Activated CD8-positive, alpha-beta memory T cell treated with anti-CD3 and anti-CD28 coated beads, Interleukin-2, amount 50 U/mL, for 24 hours (primary cell): ENCODE results near the gene TTC31.
A peak's percentile ranks its signal among the peaks of the same experiment; 100 is the strongest.
"Not testable (repeated sequence)": the region's sequence is repeated elsewhere in the genome, so short reads cannot be mapped to it uniquely, and the experiment has no call there.

Experiments used
- DNase-seq: peaks from one replicate; pipeline ENCODE4 v3.0.0-alpha.2; 2020; ENCODE audit errors: extremely low read depth

Gene TTC31

GRCh38 chr2:74457129-74457548 is 25.7 kb upstream of the TTC31 start:
- DNase-seq: no peak

- DNase-seq: peak; percentile 61
Observed at GRCh38 chr2:74457549-74458131, 25.2 kb upstream of the TTC31 start.

GRCh38 chr2:74458132-74458937 is 24.5 kb upstream of the TTC31 start, which contains the start of gene WBP1:
WBP1 (plus strand) TSS chr2:74458438; CDS start chr2:74458603, 165 bp downstream.
- DNase-seq: peak; percentile 99

GRCh38 chr2:74458938-74459363 is 23.9 kb upstream of the TTC31 start:
- no peak for DNase-seq

GRCh38 chr2:74459503-74460118 is 23.3 kb upstream of the TTC31 start:
- not testable (repeated sequence) for DNase-seq

- DNase-seq: not testable (repeated sequence)
Observed at GRCh38 chr2:74460187-74460586, 22.7 kb upstream of the TTC31 start.

GRCh38 chr2:74461187-74462053 is 21.5 kb upstream of the TTC31 start:
- no peak for DNase-seq

GRCh38 chr2:74462054-74462785 is 20.7 kb upstream of the TTC31 start:
- DNase-seq: no peak

GRCh38 chr2:74462786-74463105 is 20.1 kb upstream of the TTC31 start:
- DNase-seq: no peak

- no peak for DNase-seq
Observed at GRCh38 chr2:74464406-74464805, 18.5 kb upstream of the TTC31 start.

- not testable (repeated sequence) for DNase-seq
Observed at GRCh38 chr2:74470742-74471141, 12.1 kb upstream of the TTC31 start.

- no peak for DNase-seq
Observed at GRCh38 chr2:74471332-74472065, 11.4 kb upstream of the TTC31 start.

- peak; percentile 88 for DNase-seq
Observed at GRCh38 chr2:74472086-74472944, 10.6 kb upstream of the TTC31 start, which contains the start of gene MRPL53. MRPL53 (minus strand) TSS chr2:74472680; CDS start chr2:74472660, 20 bp downstream.

GRCh38 chr2:74472945-74473258 is 10.0 kb upstream of the TTC31 start:
- DNase-seq: no peak

- DNase-seq: no peak
Observed at GRCh38 chr2:74474481-74474880, 8.4 kb upstream of the TTC31 start.

- no peak for DNase-seq
Observed at GRCh38 chr2:74474899-74475298, 8.0 kb upstream of the TTC31 start.

- no peak for DNase-seq
Observed at GRCh38 chr2:74481431-74481830, 1.4 kb upstream of the TTC31 start.

GRCh38 chr2:74481961-74482800 is 700 bp upstream of the TTC31 start:
- DNase-seq: no peak
